Fibroblast of mammary gland (primary cell): ENCODE data around the gene KLHL40.

ENCODE experiments used
- DNase-seq: peaks from one replicate; pipeline ENCODE4 v3.0.0-alpha.2; 2010; ENCODE audit warnings: low read depth
- H3K4me3 ChIP-seq: 2 replicates; pipeline ENCODE4 v1.5.1; 2011; ENCODE audit warnings: low read depth, mild to moderate bottlenecking, low read length, moderate library complexity; ENCODE audit not compliant: control insufficient read depth
- TF ChIP-seq, protein P1 (sequence below): conservative IDR thresholded peaks from 2 replicates; pipeline ENCODE4 v1.5.1; 2011; ENCODE audit warnings: low read depth, low read length, inconsistent platforms; ENCODE audit not compliant: control insufficient read depth, insufficient read depth

Gene KLHL40

DNA sequence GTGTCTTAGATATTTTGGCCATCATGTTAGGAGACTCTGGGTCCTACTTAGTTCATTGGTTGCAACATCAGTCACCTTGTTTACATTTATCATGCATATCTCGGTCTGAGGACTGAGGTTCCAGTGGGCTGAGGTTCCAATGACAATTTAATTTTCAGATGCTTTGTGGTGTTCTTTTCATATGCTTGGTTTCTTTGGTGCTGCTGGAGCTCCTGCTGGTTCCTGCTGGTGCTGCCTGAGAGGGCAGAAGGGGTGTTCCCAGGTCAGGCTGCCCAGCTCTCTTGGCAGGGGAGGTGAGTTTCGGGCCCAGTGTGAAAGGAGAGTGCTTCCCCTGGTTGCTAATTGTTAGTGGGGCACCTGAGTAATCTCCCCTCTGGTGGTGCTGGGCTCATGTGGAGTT lies 6.9 kb upstream of the KLHL40 start:
- TF ChIP-seq, protein P1, sequence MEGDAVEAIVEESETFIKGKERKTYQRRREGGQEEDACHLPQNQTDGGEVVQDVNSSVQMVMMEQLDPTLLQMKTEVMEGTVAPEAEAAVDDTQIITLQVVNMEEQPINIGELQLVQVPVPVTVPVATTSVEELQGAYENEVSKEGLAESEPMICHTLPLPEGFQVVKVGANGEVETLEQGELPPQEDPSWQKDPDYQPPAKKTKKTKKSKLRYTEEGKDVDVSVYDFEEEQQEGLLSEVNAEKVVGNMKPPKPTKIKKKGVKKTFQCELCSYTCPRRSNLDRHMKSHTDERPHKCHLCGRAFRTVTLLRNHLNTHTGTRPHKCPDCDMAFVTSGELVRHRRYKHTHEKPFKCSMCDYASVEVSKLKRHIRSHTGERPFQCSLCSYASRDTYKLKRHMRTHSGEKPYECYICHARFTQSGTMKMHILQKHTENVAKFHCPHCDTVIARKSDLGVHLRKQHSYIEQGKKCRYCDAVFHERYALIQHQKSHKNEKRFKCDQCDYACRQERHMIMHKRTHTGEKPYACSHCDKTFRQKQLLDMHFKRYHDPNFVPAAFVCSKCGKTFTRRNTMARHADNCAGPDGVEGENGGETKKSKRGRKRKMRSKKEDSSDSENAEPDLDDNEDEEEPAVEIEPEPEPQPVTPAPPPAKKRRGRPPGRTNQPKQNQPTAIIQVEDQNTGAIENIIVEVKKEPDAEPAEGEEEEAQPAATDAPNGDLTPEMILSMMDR, result no peak
- DNase-seq, result no peak
- H3K4me3 ChIP-seq, result no peak overlapping the region

DNA sequence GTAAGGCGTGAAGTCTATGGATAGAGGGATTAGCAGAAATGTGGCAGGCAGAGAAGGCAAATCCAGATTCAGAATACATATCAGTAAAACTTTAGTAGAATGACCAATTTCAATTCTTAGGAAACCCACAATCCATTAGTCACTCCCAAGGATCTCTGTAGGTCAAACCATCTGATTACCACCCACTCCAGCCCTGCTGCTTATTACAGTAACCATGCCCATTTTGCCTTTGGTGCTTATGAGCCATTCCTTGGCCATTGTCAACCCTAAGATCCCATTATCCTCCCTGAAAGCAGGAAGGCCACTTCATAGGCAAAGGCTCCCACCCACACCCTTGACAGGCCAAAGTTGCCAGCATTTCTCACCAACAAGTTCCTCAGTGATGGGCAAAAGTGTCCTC lies 5.1 kb upstream of the KLHL40 start:
- peak; percentile 71 for DNase-seq
- TF ChIP-seq, protein P1, result no peak
- H3K4me3 ChIP-seq, result no peak overlapping the region

DNA sequence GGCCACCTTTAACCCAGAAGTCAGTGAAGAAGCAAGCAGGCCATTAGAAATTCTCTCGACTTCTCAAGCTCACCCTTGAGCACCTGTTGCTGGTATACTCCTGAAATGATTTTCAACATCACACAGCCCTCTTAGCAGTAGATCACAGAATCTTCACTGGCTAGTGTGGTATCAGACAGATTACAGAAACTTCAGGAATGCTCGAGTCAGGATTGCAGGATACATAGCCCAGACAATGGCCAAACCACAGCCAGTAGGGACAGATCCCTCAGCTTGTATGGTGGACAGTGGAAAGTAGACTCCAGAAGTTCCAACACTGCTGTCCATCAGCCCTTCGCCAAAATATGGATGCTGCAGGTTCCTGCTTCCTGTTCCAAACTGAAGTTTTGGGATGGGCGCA lies 4.5 kb upstream of the KLHL40 start:
- TF ChIP-seq, protein P1, result no peak
- DNase-seq, result no peak
- no peak overlapping the region for H3K4me3 ChIP-seq

DNA sequence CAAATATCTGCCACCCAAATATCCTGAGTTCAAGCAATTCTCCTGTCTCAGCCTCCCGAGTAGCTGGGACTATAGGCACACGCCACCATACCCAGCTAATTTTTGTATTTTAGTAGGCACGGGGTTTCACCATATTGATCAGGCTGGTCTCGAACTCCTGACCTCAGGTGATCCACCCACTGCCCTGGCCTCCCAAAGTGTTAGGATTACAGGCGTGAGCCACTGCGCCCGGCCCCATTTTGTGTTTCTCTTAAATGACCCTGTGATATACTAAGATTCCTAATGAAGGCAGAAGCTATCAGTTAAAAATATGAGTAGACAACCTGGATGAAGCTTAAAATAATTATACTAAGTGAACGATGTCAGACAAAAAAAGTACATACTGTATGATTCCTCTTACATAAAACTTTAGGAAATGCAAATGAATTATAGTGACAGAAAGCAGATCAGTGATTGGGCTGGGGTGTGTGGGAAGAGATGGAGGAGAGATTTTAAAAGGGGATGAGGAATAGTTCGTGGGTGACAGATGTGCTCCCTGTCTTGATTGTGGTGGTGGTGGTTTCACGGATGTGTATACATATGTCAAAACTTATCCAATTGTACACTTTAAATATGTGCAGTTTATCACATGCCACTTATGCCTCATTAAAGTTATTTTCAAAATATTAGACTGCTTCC lies 3.8 kb upstream of the KLHL40 start:
- no peak for DNase-seq
- H3K4me3 ChIP-seq, result no peak overlapping the region
- TF ChIP-seq, protein P1, result no peak

DNA sequence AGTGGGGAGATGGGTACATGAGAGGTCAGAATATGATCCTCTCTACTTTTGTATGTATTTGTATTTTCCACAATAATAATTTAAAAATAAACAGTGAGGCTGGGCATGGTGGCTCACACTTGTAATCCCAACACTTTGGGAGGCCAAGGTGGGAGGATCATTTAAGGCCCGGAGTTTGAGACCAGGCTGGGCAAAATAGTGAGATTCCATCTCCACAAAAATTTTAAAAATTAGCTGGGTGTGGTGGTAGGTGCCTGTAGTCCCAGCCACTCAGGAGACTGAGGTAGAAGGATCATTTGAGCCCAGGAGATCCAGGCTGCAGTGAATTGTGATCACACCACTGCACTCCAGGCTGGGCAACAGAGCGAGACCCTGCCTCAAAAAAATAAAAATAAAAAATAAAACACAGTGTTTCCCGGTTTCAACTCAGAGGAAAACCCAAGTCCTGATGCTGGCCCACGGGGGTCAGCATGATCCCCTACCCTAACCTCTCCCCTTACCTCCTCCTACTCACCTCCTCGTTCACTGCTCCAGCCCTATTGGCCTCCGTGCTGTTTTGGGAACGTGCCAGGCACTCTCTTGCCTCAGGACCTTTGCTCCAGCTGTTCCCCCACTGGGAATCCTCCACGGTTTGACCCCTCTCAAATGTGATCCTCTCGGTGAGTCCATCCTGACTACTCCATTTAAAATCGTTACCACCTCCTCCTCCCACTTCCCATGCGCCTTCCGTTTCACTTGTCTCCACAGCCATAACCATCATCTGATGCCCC lies 2.9 kb upstream of the KLHL40 start:
- no peak for DNase-seq

DNA sequence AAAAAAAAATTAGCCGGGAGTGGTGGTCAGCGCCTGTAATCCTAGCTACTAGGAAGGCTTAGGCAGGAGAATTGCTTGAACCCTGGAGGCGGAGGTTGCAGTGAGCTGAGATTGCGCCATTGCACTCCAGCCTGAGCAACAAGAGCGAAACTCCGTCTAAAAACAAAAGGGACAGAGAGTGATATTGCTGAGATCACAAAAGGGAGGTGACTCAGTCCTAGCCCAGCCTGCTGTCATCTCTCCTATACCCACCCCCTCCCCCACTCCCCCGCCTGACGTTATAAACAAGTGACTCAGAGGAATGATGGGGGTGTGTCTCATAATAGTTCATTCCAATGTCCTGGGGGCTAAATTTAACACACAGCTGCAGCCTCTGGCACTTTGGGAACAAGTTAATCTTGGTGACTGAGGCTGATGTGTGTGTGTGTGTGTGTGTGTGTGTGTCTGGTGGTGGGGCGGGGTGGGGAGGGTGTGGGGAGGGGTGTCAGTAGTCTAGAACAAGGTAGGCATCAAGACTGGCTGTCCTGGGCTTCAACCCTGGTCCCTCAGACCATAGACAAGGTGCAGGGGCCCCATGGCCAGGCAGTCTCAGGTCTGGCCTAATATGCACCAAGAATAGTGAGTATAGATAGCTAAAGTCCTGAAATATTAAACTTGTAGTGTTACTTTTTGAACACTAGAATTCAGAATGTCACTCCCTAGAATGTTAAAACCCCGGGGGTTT lies 1.3 kb upstream of the KLHL40 start:
- H3K4me3 ChIP-seq, result no peak overlapping the region
- TF ChIP-seq, protein P1, result no peak
- DNase-seq, result peak; percentile 98

More for the DNA sequence above, 2.9 kb upstream of the KLHL40 start:
- TF ChIP-seq, protein P1, result no peak
- H3K4me3 ChIP-seq, result no peak overlapping the region
